Measurements from ENCODE around the gene MYRFL.
"Not testable (repeated sequence)": the region's sequence is repeated elsewhere in the genome, so short reads cannot be mapped to it uniquely, and the experiment has no call there.

Gene MYRFL

DNA sequence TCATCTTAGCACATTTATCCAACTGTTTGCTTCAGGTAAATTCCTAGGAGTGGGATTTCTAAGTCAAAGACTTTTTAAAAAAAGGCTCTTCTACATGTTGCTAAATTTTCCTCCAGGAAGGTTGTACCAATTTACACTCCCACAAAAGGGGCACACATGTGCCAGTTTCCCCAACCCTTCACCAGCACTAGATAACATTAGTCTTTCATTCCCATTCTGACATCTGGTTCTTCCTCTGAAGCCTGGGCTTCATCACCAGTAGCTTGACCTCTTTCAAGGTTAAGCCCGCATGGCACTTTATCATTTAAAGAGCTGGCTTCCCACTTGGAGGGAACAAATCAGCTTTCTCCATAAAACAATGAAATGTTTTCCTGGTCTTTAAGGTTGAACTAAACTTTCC, 168.4 kb downstream of the MYRFL start:
- no peak for FAIRE-seq

DNA sequence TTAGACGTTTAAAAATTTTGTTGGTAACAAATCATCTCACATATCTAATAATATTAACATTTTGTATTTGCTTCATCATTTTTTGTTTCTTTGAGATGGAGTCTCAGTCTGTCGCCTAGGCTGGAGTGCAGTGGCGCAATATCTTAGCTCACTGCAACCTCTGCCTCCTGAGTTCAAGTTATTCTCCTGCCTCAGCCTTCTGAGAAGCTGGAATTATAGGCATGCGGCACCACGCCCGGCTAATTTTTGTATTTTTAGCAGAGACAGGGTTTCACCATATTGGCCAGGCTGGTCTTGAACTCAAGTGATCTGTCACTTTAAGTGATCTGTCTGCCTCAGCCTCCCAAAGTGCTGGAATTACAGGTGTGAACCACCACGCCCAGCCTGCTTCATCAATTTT, 169.1 kb downstream of the MYRFL start:
- FAIRE-seq: not testable (repeated sequence)

DNA sequence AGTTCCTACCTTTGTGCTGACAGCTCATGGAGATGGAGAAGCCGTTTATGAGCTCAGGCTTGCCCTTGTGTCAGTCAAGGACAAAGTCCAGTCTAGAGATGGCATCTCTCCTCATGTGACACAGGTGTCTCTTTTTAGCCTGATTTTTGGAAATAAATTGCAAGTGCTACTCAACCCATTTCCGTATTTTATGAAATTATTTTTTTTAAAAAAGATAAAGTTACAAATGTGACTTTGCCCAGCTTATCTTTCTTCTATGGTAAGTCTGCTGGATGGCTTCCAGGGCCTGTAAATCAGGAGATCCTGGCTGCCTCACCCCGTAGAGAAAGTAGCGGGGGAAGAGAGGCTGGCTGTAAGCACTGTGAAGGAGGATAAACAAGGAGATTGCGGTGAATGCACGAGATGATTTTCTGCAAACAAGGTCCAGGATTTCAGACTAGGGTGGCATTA, 169.7 kb downstream of the MYRFL start:
- no peak for FAIRE-seq

- FAIRE-seq: no peak
These were observed 171.2 kb downstream of the MYRFL start for GRCh38 chr12:69996241-69996640.

DNA sequence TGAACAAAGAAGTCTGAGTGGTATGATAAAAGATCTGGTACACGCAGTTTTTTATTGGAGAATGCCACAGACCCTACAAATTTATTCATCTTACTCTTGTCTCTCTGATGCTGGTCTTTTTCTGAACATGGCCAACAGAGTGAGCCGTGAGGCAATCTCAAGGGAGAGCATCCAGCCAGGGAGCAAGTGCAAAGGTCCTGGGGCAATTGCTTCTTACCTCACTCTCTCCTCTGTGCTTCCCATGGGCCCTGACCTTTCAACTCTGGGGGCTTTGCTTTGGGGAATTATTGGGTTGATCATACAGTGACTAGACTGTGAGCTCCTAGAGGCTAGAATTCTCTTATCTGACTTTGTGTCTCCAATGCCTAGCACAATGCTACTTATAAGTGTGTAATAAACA, 171.7 kb downstream of the MYRFL start:
- no peak for FAIRE-seq

DNA sequence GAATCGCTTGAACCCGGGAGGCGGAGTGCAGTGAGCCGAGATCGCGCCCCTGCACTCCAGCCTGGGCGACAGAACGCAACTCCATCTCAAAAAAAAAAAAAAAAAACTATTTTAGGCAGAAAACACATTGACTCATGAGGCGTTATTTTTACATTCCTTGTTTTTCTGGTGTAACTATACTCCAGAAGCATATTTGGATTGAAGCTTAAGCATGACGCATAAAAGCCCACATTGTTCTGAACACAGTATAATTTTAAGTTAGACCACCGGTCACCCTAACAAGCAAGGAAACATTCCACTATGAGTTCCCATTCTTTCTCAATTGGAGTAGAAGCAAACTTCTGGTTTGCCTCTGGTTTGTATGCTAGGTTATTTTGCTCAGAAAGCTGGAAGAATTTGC, 173.0 kb downstream of the MYRFL start:
- no peak for FAIRE-seq

DNA sequence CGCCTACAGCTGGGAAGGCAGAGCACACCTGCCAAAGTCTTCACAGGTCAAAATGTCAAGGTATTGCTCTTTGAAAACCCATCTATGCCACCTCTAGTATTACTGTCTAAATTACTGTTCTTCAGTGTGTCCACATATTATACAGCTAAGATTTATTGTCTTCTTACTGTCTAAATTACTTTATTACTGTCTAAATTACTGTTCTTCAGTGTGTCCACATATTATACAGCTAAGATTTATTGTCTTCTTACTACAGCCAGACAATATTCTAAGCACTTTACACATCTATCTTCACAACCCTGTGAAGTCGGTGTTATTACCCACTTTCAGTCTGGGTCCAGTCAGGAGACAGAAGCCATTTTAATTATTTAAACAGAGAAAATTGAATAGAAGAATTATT, 173.9 kb downstream of the MYRFL start:
- FAIRE-seq: no peak

GRCh38 chr12:69999561-69999960, 174.5 kb downstream of the MYRFL start:
- FAIRE-seq: no peak

GRCh38 chr12:70002097-70002911, 177.3 kb downstream of the MYRFL start:
- FAIRE-seq: no peak

- no peak for FAIRE-seq
These were observed 177.9 kb downstream of the MYRFL start for GRCh38 chr12:70002912-70003255.

DNA sequence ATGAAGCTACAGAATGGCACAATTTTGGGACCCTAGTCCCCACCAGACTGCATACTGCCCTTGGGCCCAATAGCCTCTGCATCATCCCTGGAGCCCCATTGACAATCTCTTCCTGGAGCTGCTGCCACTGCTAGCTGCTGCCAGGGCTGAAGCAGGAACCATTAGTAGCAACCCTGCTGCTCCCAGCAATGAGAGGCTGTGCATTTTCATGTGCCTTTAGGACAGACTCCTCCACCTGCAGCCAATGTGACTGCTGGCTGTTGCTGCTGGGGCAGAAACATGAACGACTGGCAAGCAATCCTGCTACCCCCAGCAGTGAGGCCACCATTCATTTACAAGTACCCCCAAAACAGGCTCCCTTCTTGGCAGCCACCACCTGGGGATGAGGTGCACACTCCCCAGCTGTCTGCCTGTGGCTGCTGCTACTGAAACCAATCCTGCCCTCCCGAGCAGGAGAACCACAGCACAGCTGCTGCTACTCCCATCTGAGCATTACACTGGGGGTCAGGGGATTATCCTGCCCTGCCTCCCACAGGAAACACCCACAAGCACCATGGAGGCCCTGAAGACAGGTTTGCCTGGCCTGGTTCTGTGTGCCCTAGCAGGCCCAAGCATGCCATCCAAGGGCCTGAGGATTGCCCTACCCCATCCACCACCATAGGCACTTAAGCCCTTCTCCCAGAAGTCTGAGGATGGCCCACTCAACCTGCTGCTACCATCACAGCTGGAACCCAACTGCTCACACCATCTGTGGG, 181.0 kb downstream of the MYRFL start:
- FAIRE-seq: no peak

- no peak for FAIRE-seq
These were observed 181.6 kb downstream of the MYRFL start for GRCh38 chr12:70006619-70006973.

DNA sequence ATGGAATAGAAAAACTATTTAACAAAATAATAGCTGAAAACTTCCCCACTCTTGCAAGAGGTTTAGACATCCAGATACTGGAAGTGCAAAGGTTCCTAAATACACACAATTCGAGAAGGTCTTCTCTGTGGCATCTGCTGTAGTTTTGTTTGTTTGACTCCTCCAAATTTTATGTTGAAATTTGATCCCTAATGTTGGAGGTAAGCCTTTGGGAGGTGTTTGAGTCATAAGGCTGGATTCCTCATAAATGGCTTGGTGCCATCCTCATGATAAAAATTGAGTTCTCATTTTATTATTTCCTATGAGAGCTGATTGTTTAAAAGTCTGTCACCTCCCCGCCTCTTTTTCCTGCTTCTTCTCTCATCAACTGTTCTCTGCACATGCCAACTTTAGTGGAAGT, 182.7 kb downstream of the MYRFL start:
- FAIRE-seq: no peak

Data from endometrium (tissue), 2 donors.